Endometrial microvascular endothelial cells (primary cell): ENCODE measurements around the gene PAIP1. TPM values are rescaled to one million over a fixed set of nuclear protein-coding genes. Genes with fewer than 3 reads are reported as not detected.
"Not testable (repeated sequence)": the region's sequence is repeated elsewhere in the genome, so short reads cannot be mapped to it uniquely, and the experiment has no call there.

Source experiments
- in situ Hi-C: cut with HindIII; loops from 2 replicates; pipeline ENCODE4 v1.10.0; 2017; ENCODE audit warnings: low sequenced_read_pairs, low pct_unique_long_range_greater_than_20kb; ENCODE audit errors: inconsistent ontology term
- total RNA-seq: library from RNA; depleted of rRNA; stranded (reverse); fragments of >200 nt; gene quantifications from one replicate; pipeline ENCODE4 v1.2.3, GENCODE V29; 2015; ENCODE audit errors: inconsistent ontology term

The PAIP1 gene
- total RNA-seq, 1 donor from 2014 or later, result 146 TPM

GRCh38 chr5:43540746-43541145, 16.1 kb downstream of the PAIP1 start:
- in situ Hi-C loops, result no loop called here

GRCh38 chr5:43536972-43537371, 19.9 kb downstream of the PAIP1 start:
- in situ Hi-C loops, result no loop called here

- in situ Hi-C loops, result no loop called here
These were observed 23.2 kb downstream of the PAIP1 start for GRCh38 chr5:43533646-43534045.

GRCh38 chr5:43530648-43531047, 26.2 kb downstream of the PAIP1 start:
- in situ Hi-C loops, result no loop called here

GRCh38 chr5:43523662-43524072, 33.2 kb downstream of the PAIP1 start:
- in situ Hi-C loops, result no loop called here

- in situ Hi-C loops, result no loop called here
These were observed 36.3 kb downstream of the PAIP1 start for GRCh38 chr5:43520615-43521014.

- in situ Hi-C loops, result no loop called here
These were observed 41.2 kb downstream of the PAIP1 start for GRCh38 chr5:43515678-43516048.

- in situ Hi-C loops, result no loop called here
These were observed 41.8 kb downstream of the PAIP1 start, which contains the start of gene C5orf34 for GRCh38 chr5:43514816-43515677. C5orf34 (minus strand) TSS chr5:43515148; CDS start chr5:43509339, 5,809 bp downstream.

GRCh38 chr5:43514471-43514815, 42.4 kb downstream of the PAIP1 start:
- in situ Hi-C loops, result no loop called here

- in situ Hi-C loops, result no loop called here
These were observed 42.9 kb downstream of the PAIP1 start for GRCh38 chr5:43514025-43514424.

- in situ Hi-C loops, result not testable (repeated sequence)
These were observed 45.8 kb downstream of the PAIP1 start for GRCh38 chr5:43511062-43511461.

- in situ Hi-C loops, result no loop called here
These were observed 58.3 kb downstream of the PAIP1 start for GRCh38 chr5:43498581-43498980.

- in situ Hi-C loops, result no loop called here
These were observed 59.4 kb downstream of the PAIP1 start for GRCh38 chr5:43497311-43498104.

GRCh38 chr5:43491326-43491725, 65.6 kb downstream of the PAIP1 start:
- in situ Hi-C loops, result no loop called here

GRCh38 chr5:43486353-43486752, 70.5 kb downstream of the PAIP1 start:
- in situ Hi-C loops, result no loop called here

- in situ Hi-C loops, result no loop called here
These were observed 71.5 kb downstream of the PAIP1 start for GRCh38 chr5:43485406-43485805.

GRCh38 chr5:43484106-43484849, 72.6 kb downstream of the PAIP1 start:
- in situ Hi-C loops, result no loop called here

- in situ Hi-C loops, result no loop called here
These were observed 73.4 kb downstream of the PAIP1 start, which contains the start of gene TMEM267 for GRCh38 chr5:43483298-43484105. TMEM267 (minus strand) TSS chr5:43483865; CDS start chr5:43453969, 29,896 bp downstream.
